HUDEP-2 (cell line): Measurements from ENCODE around the gene ANKDD1B.

Experiments used
- DNase-seq, 76 experiments: peaks; one replicate each; lab custom pipeline; 2025; ENCODE audit not compliant: unreplicated experiment in 76 of 76; lab: John Stamatoyannopoulos, UW

Gene ANKDD1B

DNA sequence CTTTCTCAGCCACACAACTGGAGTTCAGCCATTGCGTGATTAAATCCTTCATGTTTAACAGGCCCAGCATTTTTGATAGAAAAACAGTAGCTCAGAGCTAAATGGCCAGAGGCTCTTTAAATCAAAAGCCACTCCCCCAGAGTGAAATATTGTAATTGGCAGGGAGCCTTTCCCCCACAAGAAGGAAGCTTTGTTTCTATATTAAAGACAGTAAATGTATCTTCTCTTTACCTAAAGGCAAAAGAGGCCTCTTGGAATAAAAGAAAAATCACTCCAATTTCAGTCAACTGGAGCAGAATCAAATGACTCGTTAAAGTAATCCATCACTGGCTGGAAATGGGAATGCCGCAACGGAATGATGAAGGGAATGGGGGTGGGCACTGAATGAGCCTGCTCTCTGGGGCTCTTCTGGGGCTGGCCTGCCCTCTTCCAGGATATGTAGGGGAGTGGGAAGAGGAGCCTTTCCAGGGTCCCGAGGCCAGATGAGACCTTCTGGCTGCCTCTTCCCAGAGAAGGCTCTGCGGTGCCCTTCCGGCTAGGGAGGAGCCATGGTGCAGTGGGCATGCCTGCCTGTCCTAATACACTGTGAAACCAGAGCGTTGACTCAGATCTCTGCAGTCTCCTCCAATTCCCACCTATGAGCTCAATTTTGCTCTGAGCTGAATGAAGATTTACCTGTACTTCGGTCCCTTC lies 45.2 kb downstream of the ANKDD1B start:
- DNase-seq = no peak

GRCh38 chr5:75659791-75660450 lies 48.7 kb downstream of the ANKDD1B start:
- DNase-seq = no peak

- no peak for DNase-seq
These were observed 49.6 kb downstream of the ANKDD1B start for GRCh38 chr5:75660678-75661465.

DNA sequence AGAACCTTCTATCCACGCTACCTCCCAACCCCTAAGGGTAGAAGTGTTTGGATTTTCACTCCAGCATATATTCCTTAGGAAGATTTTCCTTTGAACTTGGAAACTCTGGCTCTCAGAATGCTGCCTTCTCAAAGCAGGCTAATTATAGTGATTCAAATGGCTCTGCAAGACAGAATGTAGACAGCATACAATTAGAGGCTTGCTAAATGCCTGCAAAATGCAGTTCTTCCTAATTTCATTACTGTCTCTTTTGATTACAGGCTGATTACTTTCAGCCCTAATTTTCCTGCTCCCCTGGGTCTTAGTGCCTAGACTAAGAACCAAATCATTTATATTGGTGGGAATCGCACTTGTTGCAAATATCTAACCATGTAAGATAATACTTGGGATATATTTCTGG lies 50.8 kb downstream of the ANKDD1B start:
- no peak for DNase-seq

- DNase-seq = no peak
These were observed 52.5 kb downstream of the ANKDD1B start for GRCh38 chr5:75663579-75664284.

DNA sequence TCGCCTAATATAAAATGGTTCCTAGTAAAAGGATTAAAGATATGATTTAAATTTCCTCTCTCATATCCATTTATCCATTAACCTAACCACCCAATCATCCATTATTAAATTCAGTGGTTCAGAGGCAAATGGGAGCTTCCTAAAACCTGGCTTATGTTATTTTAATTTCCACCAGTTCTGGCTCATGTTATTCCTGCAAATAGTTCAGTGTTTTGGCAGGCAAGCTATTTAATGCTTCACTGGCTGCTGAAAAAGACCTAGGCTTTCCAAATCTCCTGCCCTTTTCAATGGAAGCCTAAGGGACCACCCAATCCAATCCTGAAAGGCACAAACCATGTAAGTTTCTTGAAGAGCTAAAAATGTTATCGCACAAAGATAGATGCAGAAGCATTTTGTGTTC lies 53.7 kb downstream of the ANKDD1B start:
- no peak for DNase-seq

DNA sequence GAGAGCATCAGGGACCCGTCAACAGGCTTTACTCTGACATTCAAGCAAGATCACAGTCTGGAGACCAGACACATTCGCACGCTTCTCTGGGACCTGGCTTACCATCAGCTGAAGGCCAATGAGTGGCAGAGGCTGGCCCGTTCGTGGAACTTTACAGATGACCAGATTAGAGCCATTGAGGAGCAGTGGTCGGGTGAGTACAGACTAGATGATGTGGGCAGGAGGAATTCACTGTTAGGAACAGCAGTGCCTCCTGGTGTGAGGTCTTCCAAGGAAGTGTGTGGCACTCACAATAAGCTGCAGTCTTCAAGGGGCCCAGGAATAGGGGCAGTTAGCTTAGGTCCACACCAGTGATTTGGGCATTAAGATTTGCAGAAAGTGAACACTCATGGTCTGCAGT lies 55.5 kb downstream of the ANKDD1B start:
- no peak for DNase-seq

DNA sequence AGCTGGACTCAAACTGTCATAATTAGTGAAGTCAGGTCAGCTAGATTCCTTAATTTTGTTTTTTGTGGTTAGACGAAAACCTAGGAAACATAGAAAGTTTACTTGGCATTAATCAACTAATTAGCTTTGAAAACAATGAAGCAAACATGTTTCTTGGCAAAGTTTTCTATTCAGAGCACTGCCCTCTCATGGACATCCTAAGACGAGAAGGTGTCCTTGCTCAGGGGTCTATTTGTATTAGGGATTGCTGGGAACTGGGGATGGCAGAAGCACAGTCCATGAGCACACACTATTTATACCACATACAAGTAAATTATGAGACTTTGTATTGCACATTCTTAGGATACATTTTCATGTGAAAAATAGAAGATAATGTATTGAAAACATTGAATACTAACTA lies 56.3 kb downstream of the ANKDD1B start:
- DNase-seq = peak in 1 of 76 experiments; percentile 1

- peak in 2 of 76 experiments; percentile 4 to 12 for DNase-seq
These were observed 57.2 kb downstream of the ANKDD1B start for GRCh38 chr5:75668445-75668844.

- peak in 73 of 76 experiments; percentile 6 to 86 (median 61) for DNase-seq
These were observed 57.9 kb downstream of the ANKDD1B start for GRCh38 chr5:75668977-75669689.

DNA sequence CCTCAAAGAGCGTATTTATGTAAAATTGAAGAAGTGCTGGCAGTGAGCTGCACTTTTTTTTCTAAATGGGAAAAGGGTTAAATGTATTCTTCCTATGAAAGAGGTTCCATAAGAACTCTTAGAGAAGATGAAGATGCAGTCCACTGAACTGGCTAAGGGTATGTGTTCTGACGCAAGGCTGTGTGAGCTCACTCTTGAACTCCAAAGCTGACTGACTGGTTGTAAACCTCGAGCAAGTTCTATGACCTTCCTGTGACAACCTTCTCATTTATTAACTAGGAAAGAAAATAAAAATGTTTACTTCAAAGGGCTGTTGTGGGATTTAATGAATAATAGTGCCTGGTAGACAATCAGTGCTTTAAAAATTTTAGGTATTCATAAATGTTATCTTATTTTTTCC lies 59.3 kb downstream of the ANKDD1B start:
- no peak for DNase-seq

DNA sequence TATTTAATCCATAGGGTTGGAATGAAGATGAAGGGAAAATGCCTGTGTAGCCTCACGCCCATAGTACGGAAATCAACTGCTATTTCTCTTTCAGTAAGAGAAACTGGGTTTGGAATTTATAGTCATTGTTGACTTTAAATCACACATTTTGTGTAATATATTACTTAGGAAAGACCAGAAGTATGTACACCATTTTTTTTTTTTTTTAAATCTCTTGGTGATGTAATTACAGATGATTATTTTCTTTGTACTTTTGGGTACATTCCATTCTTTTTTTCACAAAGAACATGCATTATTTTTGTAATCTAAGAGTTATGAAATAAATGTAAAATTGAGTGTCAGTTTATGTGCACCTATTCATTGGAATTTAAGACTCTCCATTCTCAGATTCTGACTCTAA lies 60.3 kb downstream of the ANKDD1B start:
- DNase-seq = no peak

DNA sequence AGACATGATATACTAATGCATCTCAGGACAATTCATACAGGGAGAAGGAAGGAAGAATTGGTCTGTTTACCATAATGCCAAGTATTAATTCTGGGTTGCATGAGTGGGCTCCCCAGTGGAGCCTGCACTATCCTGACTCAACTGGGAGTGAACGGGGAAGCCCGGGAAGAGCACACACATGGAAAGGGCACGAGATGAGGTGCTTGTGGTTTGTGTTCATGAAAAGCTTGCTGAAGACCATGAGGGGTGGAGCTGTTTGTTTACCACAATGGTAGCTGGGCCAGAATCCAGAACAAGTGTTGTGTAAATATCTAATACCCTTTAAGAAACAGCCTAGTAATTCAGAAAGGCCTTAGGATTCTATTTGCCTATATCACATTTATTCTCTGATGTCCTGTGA lies 61.4 kb downstream of the ANKDD1B start:
- DNase-seq = no peak

- DNase-seq = peak in 2 of 76 experiments; percentile 0 to 14
These were observed 64.5 kb downstream of the ANKDD1B start for GRCh38 chr5:75675783-75676182.

- DNase-seq = no peak
These were observed 66.4 kb downstream of the ANKDD1B start for GRCh38 chr5:75677607-75678006.

GRCh38 chr5:75678155-75678554 lies 66.9 kb downstream of the ANKDD1B start:
- DNase-seq = no peak

GRCh38 chr5:75681125-75681830 lies 70.0 kb downstream of the ANKDD1B start:
- peak in 13 of 76 experiments; percentile 1 to 36 (median 17) for DNase-seq

DNA sequence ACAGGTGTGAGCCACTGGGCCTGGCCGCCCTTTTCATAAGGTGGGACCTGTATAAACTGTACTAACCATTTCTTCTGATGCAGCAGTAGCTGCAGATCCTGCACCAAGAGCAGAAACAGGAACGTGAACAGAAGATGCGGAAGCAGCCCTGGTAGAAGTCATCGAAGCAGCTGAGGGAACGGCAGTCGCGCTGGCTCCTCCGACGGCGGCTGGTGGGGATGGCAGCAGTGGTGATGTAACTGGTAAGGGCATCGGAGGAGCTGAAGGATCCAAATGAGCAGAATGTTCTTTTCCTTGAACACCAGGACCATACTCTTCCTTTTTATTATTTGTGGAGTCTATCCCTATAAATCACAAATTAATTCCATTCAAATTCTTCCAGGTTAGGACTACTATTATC lies 73.9 kb downstream of the ANKDD1B start:
- DNase-seq = no peak

- DNase-seq = no peak
These were observed 75.2 kb downstream of the ANKDD1B start for GRCh38 chr5:75686480-75686879.

- no peak for DNase-seq
These were observed 79.4 kb downstream of the ANKDD1B start for GRCh38 chr5:75690669-75691068.
